PC-3 (cell line): ENCODE results near the gene XPNPEP1.

Experiments
- CTCF ChIP-seq: fragments of 300-600 bp; sonication (generic); conservative IDR thresholded peaks from 2 replicates; pipeline ENCODE4 v1.5.1; 2017; ENCODE audit warnings: antibody characterized with exemption, low read depth, mild to moderate bottlenecking, low read length
- EZH2 ChIP-seq: fragments of 300-600 bp; sonication (generic); IDR thresholded peaks from one replicate; pipeline ENCODE4 v1.6.1; 2017; ENCODE audit warnings: antibody characterized with exemption, mild to moderate bottlenecking, low read length; ENCODE audit not compliant: unreplicated experiment
- EZH2phosphoT487 ChIP-seq: fragments of 300-600 bp; sonication (generic); IDR thresholded peaks from 2 replicates; pipeline ENCODE4 v1.6.1; 2018; ENCODE audit warnings: mild to moderate bottlenecking, antibody characterized with exemption, low read length, borderline replicate concordance

GRCh38 chr10:109892931-109893330 lies 30.4 kb downstream of the XPNPEP1 start:
- no peak for TF ChIP-seq CTCF
- no peak for TF ChIP-seq EZH2
- TF ChIP-seq EZH2phosphoT487: no peak
